ENCODE results near the gene SLC38A1.

The SLC38A1 gene

DNA sequence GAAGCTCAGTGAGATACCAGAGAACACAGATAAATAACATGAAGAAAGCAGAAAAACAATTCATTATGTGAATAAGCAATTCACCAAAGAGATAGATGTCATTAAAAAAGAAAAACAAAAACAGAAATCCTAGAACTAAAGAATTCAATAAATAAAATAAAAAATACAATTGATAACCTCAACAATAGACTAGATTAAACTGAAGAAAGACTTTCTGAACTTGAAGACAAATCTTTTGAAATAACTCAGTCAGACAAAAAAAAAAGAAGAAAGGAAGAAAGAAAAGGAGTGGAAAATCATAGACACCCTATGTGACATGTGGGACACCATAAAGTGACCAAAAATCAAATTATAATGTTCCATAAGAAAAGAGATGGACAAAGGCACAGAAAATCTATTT lies 14.0 kb upstream of the SLC38A1 start:
- no peak overlapping the region for H3K27ac ChIP-seq (ENCODE audit: low read length)
- H4K20me1 ChIP-seq (ENCODE audit: insufficient read depth, low read length): no peaks in the 10 kb centered on the region
- H3K27me3 ChIP-seq (ENCODE audit: insufficient read depth, low read length, poor library complexity): no peaks in the 10 kb centered on the region
- no peak overlapping the region for H3K4me3 ChIP-seq (ENCODE audit: low read depth in 1 of 2, low read length in 2 of 2)
- H3K4me1 ChIP-seq (ENCODE audit: insufficient read depth, low read length): no peaks in the 10 kb centered on the region
- no peak overlapping the region for H2AFZ ChIP-seq (ENCODE audit: low read depth, low read length)
- no peaks in the 10 kb centered on the region for H3K36me3 ChIP-seq (ENCODE audit: insufficient read depth, low read length)
- H3K79me2 ChIP-seq (ENCODE audit: insufficient read depth, low read length): no peaks in the 10 kb centered on the region
- TF ChIP-seq, protein P1, sequence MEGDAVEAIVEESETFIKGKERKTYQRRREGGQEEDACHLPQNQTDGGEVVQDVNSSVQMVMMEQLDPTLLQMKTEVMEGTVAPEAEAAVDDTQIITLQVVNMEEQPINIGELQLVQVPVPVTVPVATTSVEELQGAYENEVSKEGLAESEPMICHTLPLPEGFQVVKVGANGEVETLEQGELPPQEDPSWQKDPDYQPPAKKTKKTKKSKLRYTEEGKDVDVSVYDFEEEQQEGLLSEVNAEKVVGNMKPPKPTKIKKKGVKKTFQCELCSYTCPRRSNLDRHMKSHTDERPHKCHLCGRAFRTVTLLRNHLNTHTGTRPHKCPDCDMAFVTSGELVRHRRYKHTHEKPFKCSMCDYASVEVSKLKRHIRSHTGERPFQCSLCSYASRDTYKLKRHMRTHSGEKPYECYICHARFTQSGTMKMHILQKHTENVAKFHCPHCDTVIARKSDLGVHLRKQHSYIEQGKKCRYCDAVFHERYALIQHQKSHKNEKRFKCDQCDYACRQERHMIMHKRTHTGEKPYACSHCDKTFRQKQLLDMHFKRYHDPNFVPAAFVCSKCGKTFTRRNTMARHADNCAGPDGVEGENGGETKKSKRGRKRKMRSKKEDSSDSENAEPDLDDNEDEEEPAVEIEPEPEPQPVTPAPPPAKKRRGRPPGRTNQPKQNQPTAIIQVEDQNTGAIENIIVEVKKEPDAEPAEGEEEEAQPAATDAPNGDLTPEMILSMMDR (IDR thresholded peaks at IDR 0.05; ENCODE audit: borderline replicate concordance, extremely low read depth, low read length, poor library complexity, severe bottlenecking): no peak
- no peak for TF ChIP-seq EZH2 (IDR thresholded peaks at IDR 0.05; ENCODE audit: borderline replicate concordance, low read depth, low read length, severe bottlenecking)
- ATAC-seq (ENCODE audit: insufficient read depth, low read depth) (no peak), DNase-seq (no peak)
- H3K9me3 ChIP-seq (ENCODE audit: insufficient read depth, low read length, severe bottlenecking): peaks cover 36% of the 10 kb centered on the region
- no peak overlapping the region for H3K4me2 ChIP-seq (ENCODE audit: insufficient read depth, low read length)
- H3K9ac ChIP-seq (ENCODE audit: low read depth, low read length): no peak overlapping the region

DNA sequence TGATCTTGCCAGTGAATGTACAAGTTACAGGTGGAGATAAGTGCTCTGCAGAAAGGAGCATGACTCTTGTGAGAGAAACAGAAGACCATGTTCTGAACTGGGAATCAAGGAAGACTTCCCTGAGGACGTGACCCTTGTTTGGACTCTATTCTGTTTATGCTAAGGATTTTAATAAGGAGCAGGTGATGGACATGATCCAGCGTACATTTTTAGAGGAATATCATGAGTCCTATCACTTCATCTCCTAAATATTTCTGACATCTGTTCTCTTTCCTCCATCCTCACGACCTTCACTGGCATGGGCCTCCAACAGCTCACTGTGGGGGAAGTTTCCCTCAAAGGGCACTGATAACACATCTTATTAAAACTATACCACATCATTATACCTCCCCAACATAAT lies 7.9 kb upstream of the SLC38A1 start:
- no peaks in the 10 kb centered on the region for H3K36me3 ChIP-seq (ENCODE audit: insufficient read depth, low read length)
- no peak overlapping the region for H3K9ac ChIP-seq (ENCODE audit: low read depth, low read length)
- DNase-seq (no peak), ATAC-seq (ENCODE audit: insufficient read depth, low read depth) (no peak)
- peaks cover 5% of the 10 kb centered on the region for H3K9me3 ChIP-seq (ENCODE audit: insufficient read depth, low read length, severe bottlenecking)
- H3K4me2 ChIP-seq (ENCODE audit: insufficient read depth, low read length): no peak overlapping the region
- no peaks in the 10 kb centered on the region for H3K27me3 ChIP-seq (ENCODE audit: insufficient read depth, low read length, poor library complexity)
- no peak overlapping the region for H2AFZ ChIP-seq (ENCODE audit: low read depth, low read length)
- H3K27ac ChIP-seq (ENCODE audit: low read length): no peak overlapping the region
- H3K79me2 ChIP-seq (ENCODE audit: insufficient read depth, low read length): no peaks in the 10 kb centered on the region
- no peak overlapping the region for H3K4me3 ChIP-seq (ENCODE audit: low read depth in 1 of 2, low read length in 2 of 2)
- H3K4me1 ChIP-seq (ENCODE audit: insufficient read depth, low read length): no peaks in the 10 kb centered on the region
- TF ChIP-seq, protein P1 (IDR thresholded peaks at IDR 0.05; ENCODE audit: borderline replicate concordance, extremely low read depth, low read length, poor library complexity, severe bottlenecking): no peak
- TF ChIP-seq EZH2 (IDR thresholded peaks at IDR 0.05; ENCODE audit: borderline replicate concordance, low read depth, low read length, severe bottlenecking): no peak
- no peaks in the 10 kb centered on the region for H4K20me1 ChIP-seq (ENCODE audit: insufficient read depth, low read length)

DNA sequence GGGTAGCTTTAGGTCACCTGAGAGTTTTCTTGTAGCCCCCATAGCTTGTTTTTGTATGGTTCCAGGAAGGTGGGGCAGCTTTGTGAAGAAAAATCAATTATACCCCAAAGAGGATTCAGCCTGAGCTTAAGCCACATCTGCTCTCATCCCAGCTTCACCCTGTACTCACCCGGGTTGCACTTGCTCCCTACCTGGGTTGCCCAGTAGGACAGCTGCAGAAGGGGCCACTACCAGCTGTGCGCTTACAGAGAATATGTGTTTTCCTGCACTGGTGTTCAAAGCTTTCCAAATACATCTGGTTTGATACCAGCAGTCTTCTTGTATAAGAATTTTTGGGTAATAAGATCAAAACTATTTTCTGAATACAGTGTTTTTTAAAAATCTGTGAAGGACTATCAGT lies 3.0 kb upstream of the SLC38A1 start:
- Histone ChIP-seq H3K9me3 (ENCODE audit: insufficient read depth, low read length, severe bottlenecking) (peaks cover 2% of the 10 kb centered on the region), H3K4me3 (ENCODE audit: low read depth in 1 of 2, low read length in 2 of 2) (no peak overlapping the region), H3K27me3 (ENCODE audit: insufficient read depth, low read length, poor library complexity) (no peaks in the 10 kb centered on the region), H3K9ac (ENCODE audit: low read depth, low read length) (no peak overlapping the region), H3K79me2 (ENCODE audit: insufficient read depth, low read length) (peaks cover 14% of the 10 kb centered on the region), H3K4me2 (ENCODE audit: insufficient read depth, low read length) (no peak overlapping the region), H3K4me1 (ENCODE audit: insufficient read depth, low read length) (peaks cover 29% of the 10 kb centered on the region), H4K20me1 (ENCODE audit: insufficient read depth, low read length) (no peaks in the 10 kb centered on the region), H3K27ac (ENCODE audit: low read length) (no peak overlapping the region), H3K36me3 (ENCODE audit: insufficient read depth, low read length) (no peaks in the 10 kb centered on the region; the same call in 1 of the 2 replicates), H2AFZ (ENCODE audit: low read depth, low read length) (no peak overlapping the region)
- DNase-seq (no peak), ATAC-seq (ENCODE audit: insufficient read depth, low read depth) (no peak)
- no peak for TF ChIP-seq EZH2 (IDR thresholded peaks at IDR 0.05; ENCODE audit: borderline replicate concordance, low read depth, low read length, severe bottlenecking)
- TF ChIP-seq, protein P1 (IDR thresholded peaks at IDR 0.05; ENCODE audit: borderline replicate concordance, extremely low read depth, low read length, poor library complexity, severe bottlenecking): no peak
